ENCODE data around the gene PPM1A. TPM values are rescaled to one million over a fixed set of nuclear protein-coding genes. Genes with fewer than 3 reads are reported as not detected.

Gene PPM1A
- total RNA-seq, 3 donors from 2014 or later (not counting 1 experiment from before 2014, with no cell fraction given), result 118 to 126 (median 119) TPM

DNA sequence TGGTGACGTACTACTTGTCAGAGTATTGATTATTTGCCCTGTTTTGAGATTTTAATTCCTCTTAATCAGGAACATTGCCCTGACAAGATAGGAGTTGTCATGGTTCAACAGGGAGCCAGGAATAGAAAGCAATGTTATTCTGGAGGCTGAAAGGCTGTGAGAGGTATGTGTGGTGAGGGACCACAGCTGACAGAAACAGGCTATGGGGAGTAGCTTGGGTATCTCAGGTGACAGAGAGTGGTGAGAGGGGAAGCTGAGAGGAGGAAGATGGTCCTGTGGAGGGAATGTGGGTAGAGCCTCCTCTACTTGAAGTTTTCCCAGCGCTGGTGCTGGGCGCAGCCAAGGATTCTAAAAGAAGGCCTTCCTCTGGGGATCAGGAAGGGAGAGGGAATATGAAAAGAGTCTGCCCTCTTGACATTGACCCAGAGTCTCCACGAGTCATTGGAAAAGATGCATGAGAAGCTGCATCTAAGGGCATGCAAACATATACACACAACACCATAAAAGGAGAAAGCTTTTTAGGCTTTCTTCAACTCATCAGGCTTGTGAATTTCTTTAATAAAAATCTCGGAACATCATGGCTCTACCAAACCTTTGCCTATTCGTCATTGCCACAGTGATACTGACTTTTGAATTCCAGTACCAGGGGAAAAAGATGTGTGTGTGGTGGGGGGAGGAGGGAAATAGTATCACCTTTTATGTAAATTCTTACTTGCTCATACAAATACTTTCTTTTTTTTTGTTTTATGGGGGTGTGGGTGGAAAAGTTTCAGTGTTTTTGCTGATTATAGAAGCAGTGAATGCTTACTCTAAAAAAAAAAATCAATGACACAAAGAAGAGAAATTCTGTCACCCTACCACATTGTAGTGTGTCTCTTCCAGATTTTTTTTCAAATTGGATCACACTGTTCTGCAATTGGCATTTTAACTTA lies 43.9 kb upstream of the PPM1A start:
- Histone ChIP-seq H3K27me3 (ENCODE audit: control insufficient read depth, insufficient read depth, low read length) (no peaks in the 10 kb centered on the region), H3K4me1 (ENCODE audit: control insufficient read depth, insufficient read depth, low read length) (no peaks in the 10 kb centered on the region), H3K27ac (ENCODE audit: low read length) (no peak overlapping the region), H3K36me3 (ENCODE audit: control insufficient read depth, insufficient read depth, low read length) (no peaks in the 10 kb centered on the region), H3K4me3 (ENCODE audit: low read length) (no peak overlapping the region), H3K9me3 (ENCODE audit: control insufficient read depth, insufficient read depth, low read length) (no peaks in the 10 kb centered on the region)
- H3K4me3 Mint-ChIP-seq, result no peak overlapping the region
- H3K27me3 Mint-ChIP-seq (ENCODE audit: low read depth in 2 of 2), result peaks cover 37 to 55% of the 10 kb centered on the region in 2 donors
- DNase-seq, result no peak
- H3K4me1 Mint-ChIP-seq, result no peaks in the 10 kb centered on the region
- ATAC-seq, result no peak
- no peaks in the 10 kb centered on the region for H3K36me3 Mint-ChIP-seq
- WGBS (ENCODE audit: insufficient coverage), result 75% methylated on average over 6 of the region's 6 CpGs
- no peak overlapping the region for H3K27ac Mint-ChIP-seq
- intact Hi-C loops (cut with micrococcal nuclease), result no loop called here
- H3K9me3 Mint-ChIP-seq, result no peaks in the 10 kb centered on the region
- TF ChIP-seq, protein P1, sequence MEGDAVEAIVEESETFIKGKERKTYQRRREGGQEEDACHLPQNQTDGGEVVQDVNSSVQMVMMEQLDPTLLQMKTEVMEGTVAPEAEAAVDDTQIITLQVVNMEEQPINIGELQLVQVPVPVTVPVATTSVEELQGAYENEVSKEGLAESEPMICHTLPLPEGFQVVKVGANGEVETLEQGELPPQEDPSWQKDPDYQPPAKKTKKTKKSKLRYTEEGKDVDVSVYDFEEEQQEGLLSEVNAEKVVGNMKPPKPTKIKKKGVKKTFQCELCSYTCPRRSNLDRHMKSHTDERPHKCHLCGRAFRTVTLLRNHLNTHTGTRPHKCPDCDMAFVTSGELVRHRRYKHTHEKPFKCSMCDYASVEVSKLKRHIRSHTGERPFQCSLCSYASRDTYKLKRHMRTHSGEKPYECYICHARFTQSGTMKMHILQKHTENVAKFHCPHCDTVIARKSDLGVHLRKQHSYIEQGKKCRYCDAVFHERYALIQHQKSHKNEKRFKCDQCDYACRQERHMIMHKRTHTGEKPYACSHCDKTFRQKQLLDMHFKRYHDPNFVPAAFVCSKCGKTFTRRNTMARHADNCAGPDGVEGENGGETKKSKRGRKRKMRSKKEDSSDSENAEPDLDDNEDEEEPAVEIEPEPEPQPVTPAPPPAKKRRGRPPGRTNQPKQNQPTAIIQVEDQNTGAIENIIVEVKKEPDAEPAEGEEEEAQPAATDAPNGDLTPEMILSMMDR (IDR thresholded peaks at IDR 0.05), result no peak

DNA sequence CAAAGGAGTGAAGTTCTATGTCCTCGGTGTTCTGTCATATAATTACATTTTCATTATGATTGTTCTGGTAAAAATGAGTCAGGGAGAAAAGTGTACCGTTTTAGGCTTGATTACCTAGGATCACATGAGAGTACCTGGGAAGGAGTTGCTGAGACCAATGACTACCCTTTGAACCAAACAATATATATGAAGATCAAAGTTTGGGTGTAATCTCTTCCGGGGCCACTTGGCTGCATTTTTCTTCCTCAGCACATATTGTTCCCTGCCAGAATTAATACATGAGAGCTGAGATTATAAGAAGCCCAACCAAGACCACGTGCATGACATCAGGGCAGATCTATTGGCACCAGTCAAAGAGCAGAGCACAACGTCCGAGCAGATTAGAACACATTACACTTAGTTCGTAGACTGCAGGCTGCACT lies 42.8 kb upstream of the PPM1A start:
- intact Hi-C loops (cut with micrococcal nuclease), result no loop called here
- TF ChIP-seq, protein P1 (IDR thresholded peaks at IDR 0.05), result no peak
- no peak for ATAC-seq
- no peaks in the 10 kb centered on the region for H3K4me1 ChIP-seq (ENCODE audit: control insufficient read depth, insufficient read depth, low read length)
- DNase-seq, result no peak
- H3K9me3 ChIP-seq (ENCODE audit: control insufficient read depth, insufficient read depth, low read length), result no peaks in the 10 kb centered on the region
- Mint-ChIP-seq H3K4me3 (no peak overlapping the region), H3K36me3 (no peaks in the 10 kb centered on the region), H3K27me3 (ENCODE audit: low read depth in 2 of 2) (peaks cover 37 to 53% of the 10 kb centered on the region in 2 donors), H3K4me1 (no peaks in the 10 kb centered on the region), H3K27ac (no peak overlapping the region), H3K9me3 (no peaks in the 10 kb centered on the region)
- WGBS (ENCODE audit: insufficient coverage), result 91% methylated on average over 5 of the region's 7 CpGs
- no peaks in the 10 kb centered on the region for H3K36me3 ChIP-seq (ENCODE audit: control insufficient read depth, insufficient read depth, low read length)
- no peak overlapping the region for H3K27ac ChIP-seq (ENCODE audit: low read length)
- no peaks in the 10 kb centered on the region for H3K27me3 ChIP-seq (ENCODE audit: control insufficient read depth, insufficient read depth, low read length)
- no peak overlapping the region for H3K4me3 ChIP-seq (ENCODE audit: low read length)

DNA sequence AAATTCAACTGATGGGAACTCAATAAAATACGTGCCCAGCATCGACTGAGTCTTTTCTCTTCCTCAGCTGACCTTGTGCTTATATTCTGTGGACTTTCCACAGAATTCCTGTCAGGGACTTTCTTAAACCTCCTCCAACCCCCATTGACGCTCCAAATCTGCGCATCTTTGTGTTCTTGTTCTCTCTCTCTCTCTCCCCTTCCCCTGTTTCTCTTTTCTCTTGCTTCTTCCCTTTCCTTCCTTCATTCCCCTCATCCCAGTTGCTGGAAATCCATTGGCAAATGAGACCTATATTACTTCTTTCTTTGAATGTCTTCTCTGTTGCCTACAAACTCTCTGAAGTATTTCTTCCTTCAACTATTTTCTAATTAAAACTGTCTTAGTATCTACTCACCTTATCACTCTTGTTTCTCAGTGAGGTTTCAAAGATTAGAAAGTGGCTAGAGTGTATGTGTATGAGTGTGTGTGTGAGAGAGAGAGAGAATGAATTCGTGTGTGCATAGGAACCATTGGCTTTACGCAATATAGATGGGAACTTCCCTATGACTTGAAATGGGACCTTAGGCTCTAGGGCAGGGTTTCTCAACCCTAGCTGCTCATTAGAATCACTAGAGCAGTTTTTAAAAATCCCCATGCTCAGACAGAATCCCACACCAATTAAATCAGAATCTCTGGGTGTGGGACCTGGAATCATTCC lies 42.0 kb upstream of the PPM1A start:
- Histone ChIP-seq H3K27me3 (ENCODE audit: control insufficient read depth, insufficient read depth, low read length) (no peaks in the 10 kb centered on the region), H3K4me1 (ENCODE audit: control insufficient read depth, insufficient read depth, low read length) (no peaks in the 10 kb centered on the region), H3K27ac (ENCODE audit: low read length) (no peak overlapping the region), H3K4me3 (ENCODE audit: low read length) (no peak overlapping the region), H3K36me3 (ENCODE audit: control insufficient read depth, insufficient read depth, low read length) (no peaks in the 10 kb centered on the region), H3K9me3 (ENCODE audit: control insufficient read depth, insufficient read depth, low read length) (no peaks in the 10 kb centered on the region)
- H3K36me3 Mint-ChIP-seq, result no peaks in the 10 kb centered on the region
- peaks cover 34 to 49% of the 10 kb centered on the region in 2 donors for H3K27me3 Mint-ChIP-seq (ENCODE audit: low read depth in 2 of 2)
- TF ChIP-seq, protein P1 (IDR thresholded peaks at IDR 0.05), result no peak
- no peak overlapping the region for H3K4me3 Mint-ChIP-seq
- intact Hi-C loops (cut with micrococcal nuclease), result no loop called here
- DNase-seq, result no peak
- H3K4me1 Mint-ChIP-seq, result no peaks in the 10 kb centered on the region
- ATAC-seq, result no peak
- no peaks in the 10 kb centered on the region for H3K9me3 Mint-ChIP-seq
- no peak overlapping the region for H3K27ac Mint-ChIP-seq
- WGBS (ENCODE audit: insufficient coverage), result 77% methylated on average over 6 of the region's 6 CpGs

Measured in natural killer cell (primary cell).